Stimulated activated CD4-positive, alpha-beta T cell treated with anti-CD3 and anti-CD28 coated beads, TNF-alpha, amount 100 ng/mL, for 1 hour (primary cell): ENCODE measurements around the gene SRSF9.

ENCODE experiments used
- DNase-seq, 3 donors: peaks; one replicate each; pipeline ENCODE4 v3.0.0-alpha.2; 2020; ENCODE audit warnings: low read depth in 3 of 3, low spot score in 1 of 3

The SRSF9 gene

DNA sequence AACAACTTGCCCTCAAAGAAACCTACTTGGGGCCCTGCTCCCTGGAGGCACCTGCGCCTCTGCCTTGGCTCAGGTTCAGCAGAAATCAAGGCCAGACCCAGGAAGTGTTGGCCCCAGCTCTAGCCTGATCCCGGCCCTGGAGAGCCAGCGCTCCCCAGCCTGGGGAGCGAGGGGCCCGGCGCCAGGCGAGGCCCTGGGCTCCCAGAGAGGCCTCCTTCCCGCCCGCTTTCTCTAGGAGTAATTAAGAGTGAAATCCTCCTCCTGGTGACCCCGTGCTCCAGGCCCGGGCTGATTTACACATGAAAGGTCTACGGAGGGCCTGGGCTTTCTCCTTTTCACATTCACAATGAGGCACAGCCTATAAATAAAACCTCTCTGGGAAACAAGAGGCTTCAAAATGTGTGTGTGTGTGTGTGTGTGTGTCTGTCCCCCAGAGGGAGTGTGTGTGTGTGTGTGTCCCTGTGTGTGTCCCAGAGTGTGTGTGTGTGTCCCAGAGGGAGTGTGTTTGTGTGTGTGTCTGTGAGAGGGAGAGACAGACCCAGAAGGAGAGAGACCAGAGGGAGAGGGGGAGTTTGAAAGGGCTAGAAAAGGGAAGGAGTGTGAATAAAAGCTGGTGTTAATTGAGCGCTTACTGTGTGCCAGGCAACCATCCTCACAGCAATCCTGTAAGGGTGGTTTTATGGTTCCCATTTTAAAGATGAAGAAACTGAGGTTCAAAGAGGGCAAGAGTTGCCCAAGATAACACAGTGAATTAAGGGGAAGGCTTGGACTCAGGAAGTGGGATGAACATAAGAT is 55.5 kb downstream of the SRSF9 start:
- DNase-seq = no peak

DNA sequence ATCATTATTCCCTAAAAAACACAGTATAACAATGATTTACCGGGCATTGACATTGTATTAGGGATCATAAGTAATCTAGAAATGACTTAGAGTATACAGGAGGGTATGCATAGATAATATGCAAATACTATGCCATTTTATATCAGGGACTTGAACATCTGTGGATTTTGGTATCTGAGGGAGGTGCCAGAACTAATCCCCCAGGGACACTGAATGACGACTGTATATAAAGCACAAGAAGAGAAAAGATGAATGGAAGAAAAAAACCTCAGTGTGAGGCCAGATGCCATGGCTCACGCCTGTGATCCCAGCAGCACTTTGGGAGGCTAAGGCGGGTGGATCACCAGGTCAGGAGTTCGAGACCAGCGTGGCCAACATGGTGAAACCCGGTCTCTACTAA is 57.1 kb downstream of the SRSF9 start:
- no peak for DNase-seq
